Measurements from ENCODE around the gene C5orf47.
A peak's percentile ranks its signal among the peaks of the same experiment; 100 is the strongest.

Gene C5orf47

GRCh38 chr5:173970878-173971650 lies 17.9 kb upstream of the C5orf47 start:
- DNase-seq (ENCODE audit: low read depth) = no peak

- DNase-seq (ENCODE audit: low read depth) = no peak
Measured at GRCh38 chr5:173971681-173972345, 17.2 kb upstream of the C5orf47 start.

- DNase-seq (ENCODE audit: low read depth) = no peak
Measured at GRCh38 chr5:173972607-173972924, 16.4 kb upstream of the C5orf47 start.

GRCh38 chr5:173972925-173973615 lies 15.9 kb upstream of the C5orf47 start:
- DNase-seq (ENCODE audit: low read depth) = peak; percentile 50

- no peak for DNase-seq (ENCODE audit: low read depth)
Measured at GRCh38 chr5:173973616-173973969, 15.4 kb upstream of the C5orf47 start.

- no peak for DNase-seq (ENCODE audit: low read depth)
Measured at GRCh38 chr5:173974688-173975239, 14.2 kb upstream of the C5orf47 start.

- DNase-seq (ENCODE audit: low read depth) = no peak
Measured at GRCh38 chr5:173981185-173981761, 7.7 kb upstream of the C5orf47 start.

- DNase-seq (ENCODE audit: low read depth) = no peak
Measured at GRCh38 chr5:173984218-173984617, 4.8 kb upstream of the C5orf47 start.

GRCh38 chr5:173989432-173990082 lies 587 bp downstream of the C5orf47 start:
- DNase-seq (ENCODE audit: low read depth) = no peak

- no peak for DNase-seq (ENCODE audit: low read depth)
Measured at GRCh38 chr5:173997331-173997730, 8.4 kb downstream of the C5orf47 start.

- no peak for DNase-seq (ENCODE audit: low read depth)
Measured at GRCh38 chr5:173998531-173998930, 9.6 kb downstream of the C5orf47 start.

- no peak for DNase-seq (ENCODE audit: low read depth)
Measured at GRCh38 chr5:174000076-174000475, 11.1 kb downstream of the C5orf47 start.

GRCh38 chr5:174003795-174004194 lies 14.8 kb downstream of the C5orf47 start:
- no peak for DNase-seq (ENCODE audit: low read depth)

- DNase-seq (ENCODE audit: low read depth) = no peak
Measured at GRCh38 chr5:174008922-174009321, 20.0 kb downstream of the C5orf47 start.

- DNase-seq (ENCODE audit: low read depth) = no peak
Measured at GRCh38 chr5:174010365-174010764, 21.4 kb downstream of the C5orf47 start.

GRCh38 chr5:174011441-174011840 lies 22.5 kb downstream of the C5orf47 start:
- no peak for DNase-seq (ENCODE audit: low read depth)

- DNase-seq (ENCODE audit: low read depth) = peak; percentile 10
Measured at GRCh38 chr5:174020069-174020927, 31.3 kb downstream of the C5orf47 start.

- DNase-seq (ENCODE audit: low read depth) = no peak
Measured at GRCh38 chr5:174020928-174021304, 31.9 kb downstream of the C5orf47 start.

- DNase-seq (ENCODE audit: low read depth) = no peak
Measured at GRCh38 chr5:174022384-174023095, 33.6 kb downstream of the C5orf47 start.

GRCh38 chr5:174030286-174030685 lies 41.3 kb downstream of the C5orf47 start:
- DNase-seq (ENCODE audit: low read depth) = no peak

Measured in non-pigmented ciliary epithelial cell (primary cell).